B cell (primary cell): Measurements from ENCODE around the gene RAB10. TPM values are rescaled to one million over a fixed set of nuclear protein-coding genes. Genes with fewer than 3 reads are reported as not detected.

Experiments
- ATAC-seq: fragments of 200-7000 bp; cut with Tn5 transposase; one replicate; pipeline ENCODE4 v1.10.0; 2021; ENCODE audit warnings: low read depth, mild to moderate bottlenecking, moderate number of reproducible peaks, moderate library complexity
- CTCF ChIA-PET: fragments of 350-600 bp; sonication (Branson Sonifier 250); formaldehyde crosslinking; loops from one replicate; lab custom pipeline; 2021; ENCODE audit warnings: antibody characterized with exemption, inconsistent platforms; lab: Charles Lee
- POLR2A ChIA-PET: fragments of 350-600 bp; sonication (Branson Sonifier 250); formaldehyde crosslinking; loops from one replicate; lab custom pipeline; 2021; ENCODE audit warnings: antibody characterized with exemption; lab: Charles Lee
- DNase-seq: peaks from one replicate; pipeline ENCODE4 v3.0.0; 2013
- H2AFZ ChIP-seq: 2 replicates; pipeline ENCODE4 v1.6.1; 2012; ENCODE audit warnings: mild to moderate bottlenecking, low read depth, low read length; ENCODE audit not compliant: insufficient read depth, poor library complexity, severe bottlenecking
- H3K27ac ChIP-seq, 2 donors: 1 replicate in 1 of 2; 2 replicates in 1 of 2; pipeline ENCODE4 v1.5.1; 2012 to 2013; ENCODE audit warnings: low read length in 2 of 2, mild to moderate bottlenecking in 2 of 2, moderate library complexity in 1 of 2
- H3K27me3 ChIP-seq, 4 experiments: fragments of 200-600 bp in 1 of 4; sonication (generic) in 1 of 4; replicated peaks in 1 of 4; 1 replicate in 2 of 4; 2 replicates in 2 of 4; pipeline versions ENCODE4 v1.6.1 to v1.7.0; 2013 to 2016; ENCODE audit warnings: low read length in 3 of 4, mild to moderate bottlenecking in 2 of 4, mixed read lengths in 1 of 4, moderate library complexity in 1 of 4; ENCODE audit not compliant: insufficient read depth in 4 of 4, control insufficient read depth in 3 of 4; ENCODE audit errors: control extremely low read depth in 1 of 4
- H3K36me3 ChIP-seq, 2 experiments: replicated peaks in 1 of 2; 1 replicate in 1 of 2; 2 replicates in 1 of 2; pipeline versions ENCODE4 v1.6.1 to v1.7.1; 2013; ENCODE audit warnings: low read length in 1 of 2; ENCODE audit not compliant: insufficient read depth in 2 of 2, control insufficient read depth in 1 of 2; ENCODE audit errors: control extremely low read depth in 1 of 2, extremely low read depth in 1 of 2
- H3K4me1 ChIP-seq, 2 donors: fragments of 200-600 bp in 1 of 2; sonication (generic) in 1 of 2; 1 replicate in 1 of 2; 2 replicates in 1 of 2; pipeline versions ENCODE4 v1.5.1 to v1.6.1; 2013 to 2017; ENCODE audit warnings: low read length in 2 of 2; ENCODE audit not compliant: control insufficient read depth in 2 of 2, insufficient read depth in 2 of 2
- H3K4me2 ChIP-seq: replicated peaks from 2 replicates; pipeline ENCODE3; 2012; ENCODE audit warnings: mild to moderate bottlenecking, low read depth, low read length; ENCODE audit not compliant: poor library complexity, severe bottlenecking
- H3K4me3 ChIP-seq, 5 experiments: fragments of 200-600 bp in 1 of 5; sonication (generic) in 1 of 5; 1 replicate in 3 of 5; 2 replicates in 2 of 5; pipeline versions ENCODE4 v1.5.1 to v1.7.0; 2011 to 2016; ENCODE audit warnings: low read length in 4 of 5, mild to moderate bottlenecking in 4 of 5, low read depth in 2 of 5, control low read depth in 1 of 5, moderate library complexity in 1 of 5; ENCODE audit not compliant: insufficient read depth in 1 of 5; ENCODE audit errors: control extremely low read depth in 1 of 5, extremely low read depth in 1 of 5
- H3K79me2 ChIP-seq: fragments of 200-600 bp; sonication (generic); one replicate; pipeline ENCODE4 v1.6.0; 2016; ENCODE audit warnings: low read length; ENCODE audit not compliant: control insufficient read depth, insufficient read depth
- H3K9ac ChIP-seq: fragments of 200-600 bp; sonication (generic); 2 replicates; pipeline ENCODE4 v1.6.1; 2017; ENCODE audit warnings: mild to moderate bottlenecking, low read length, moderate library complexity
- H3K9me3 ChIP-seq, 3 donors: one replicate each; pipeline versions ENCODE4 v1.6.1 to v1.7.1; 2013; ENCODE audit warnings: low read length in 2 of 3; ENCODE audit not compliant: control insufficient read depth in 2 of 3, insufficient read depth in 1 of 3; ENCODE audit errors: control extremely low read depth in 1 of 3
- H4K20me1 ChIP-seq: 2 replicates; pipeline ENCODE4 v1.6.0; 2012; ENCODE audit warnings: mild to moderate bottlenecking, low read length; ENCODE audit not compliant: insufficient read depth, control insufficient read depth, poor library complexity, severe bottlenecking
- H3K27ac Mint-ChIP-seq: one replicate; pipeline ENCODE4 v1.8.0; 2021; ENCODE audit warnings: mixed read lengths
- H3K27me3 Mint-ChIP-seq: one replicate; pipeline ENCODE4 v1.8.0; 2021; ENCODE audit warnings: mixed read lengths
- H3K4me1 Mint-ChIP-seq: one replicate; pipeline ENCODE4 v1.8.0; 2021; ENCODE audit warnings: mixed read lengths
- H3K4me3 Mint-ChIP-seq: one replicate; pipeline ENCODE4 v1.8.0; 2021; ENCODE audit warnings: mixed read lengths
- H3K9me3 Mint-ChIP-seq: one replicate; pipeline ENCODE4 v1.8.0; 2022; ENCODE audit warnings: mixed read lengths; ENCODE audit not compliant: insufficient read depth
- EZH2 ChIP-seq: IDR thresholded peaks from 2 replicates; pipeline ENCODE4 v1.6.1; 2012; ENCODE audit warnings: borderline replicate concordance, low read depth, mild to moderate bottlenecking, moderate library complexity, low read length; ENCODE audit not compliant: insufficient read depth, poor library complexity, severe bottlenecking
- WGBS: methylation state at CpG from one replicate; pipeline ENCODE4 v1.1.5; 2013; ENCODE audit warnings: missing lambda C conversion rate; ENCODE audit not compliant: insufficient coverage; 5-methylcytosine and 5-hydroxymethylcytosine counted together
- intact Hi-C: fragments of 100-400 bp; cut with micrococcal nuclease; formaldehyde crosslinking; loops from one replicate; pipeline ENCODE4 v1.10.0; 2022
- polyA plus RNA-seq: library from polyadenylated mRNA; depleted of rRNA; stranded (reverse); fragments of >200 nt; gene quantifications from 2 replicates; pipeline ENCODE4 v1.2.3, GENCODE V29; 2012
- total RNA-seq, 2 donors: library from RNA; stranded (reverse); fragments of 120-200 nt in 1 of 2; gene quantifications; 1 replicate in 1 of 2; 2 replicates in 1 of 2; pipeline versions ENCODE4 v1.2.3 to v1.2.4, GENCODE V29; 2013 to 2022
- TF ChIP-seq, protein P1 (sequence below): fragments of 200-600 bp; IDR thresholded peaks from one replicate; pipeline ENCODE4 v1.8.0; 2022; ENCODE audit warnings: antibody characterized with exemption, mild to moderate bottlenecking

RAB10 gene
- total and polyA plus RNA-seq, 2 donors (not counting 1 experiment from before 2014, with no cell fraction given): 21.7 to 66.7 TPM

DNA sequence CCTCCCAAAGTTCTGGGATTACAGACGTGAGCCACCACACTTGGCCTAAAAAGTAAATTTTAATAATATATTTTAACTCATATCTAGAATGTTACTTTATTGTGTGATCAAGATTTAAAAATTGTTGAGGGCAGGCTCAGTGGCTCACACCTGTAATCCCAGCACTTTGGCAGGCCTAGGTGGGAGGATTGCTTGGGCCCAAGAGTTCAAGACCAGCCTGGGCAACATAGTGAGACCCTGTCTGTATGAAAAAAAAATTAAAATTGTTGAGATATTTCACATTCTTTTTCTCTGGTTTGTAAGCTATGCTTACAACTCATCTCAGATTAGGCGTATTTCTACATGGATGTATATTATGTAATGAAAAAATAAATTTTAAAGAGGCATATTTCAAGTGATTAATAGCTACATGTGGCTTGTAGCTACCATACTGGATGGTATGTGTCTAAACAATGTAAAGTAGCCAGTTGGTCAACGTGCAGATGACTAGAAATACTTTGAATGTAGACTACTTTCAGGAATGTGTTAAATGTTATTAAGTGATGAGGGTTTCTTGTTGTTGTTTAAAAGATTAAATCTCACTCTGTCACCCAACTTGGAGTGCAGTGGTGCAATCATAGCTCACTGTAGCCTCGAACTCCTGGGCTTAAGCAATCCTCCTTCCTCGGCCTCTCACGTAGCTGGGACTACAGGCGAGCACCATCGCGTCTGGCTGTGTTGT is 5.9 kb downstream of the RAB10 start:
- H3K4me3 ChIP-seq: no peak overlapping the region
- Mint-ChIP-seq H3K4me1 (peaks cover 64% of the 10 kb centered on the region), H3K4me3 (no peak overlapping the region), H3K27ac (no peak overlapping the region), H3K9me3 (no peaks in the 10 kb centered on the region), H3K27me3 (no peaks in the 10 kb centered on the region)
- H3K36me3 ChIP-seq: peaks cover 2 to 16% of the 10 kb centered on the region in 2 experiments
- ATAC-seq (no peak), DNase-seq (no peak)
- WGBS: 0% methylated on average over 1 of the region's 9 CpGs
- H3K4me2 ChIP-seq: no peak overlapping the region
- no peak overlapping the region for H2AFZ ChIP-seq
- H3K27me3 ChIP-seq: no peaks in the 10 kb centered on the region
- H3K4me1 ChIP-seq: peaks cover 35% of the 10 kb centered on the region in 2 donors
- TF ChIP-seq EZH2: no peak
- TF ChIP-seq, protein P1, sequence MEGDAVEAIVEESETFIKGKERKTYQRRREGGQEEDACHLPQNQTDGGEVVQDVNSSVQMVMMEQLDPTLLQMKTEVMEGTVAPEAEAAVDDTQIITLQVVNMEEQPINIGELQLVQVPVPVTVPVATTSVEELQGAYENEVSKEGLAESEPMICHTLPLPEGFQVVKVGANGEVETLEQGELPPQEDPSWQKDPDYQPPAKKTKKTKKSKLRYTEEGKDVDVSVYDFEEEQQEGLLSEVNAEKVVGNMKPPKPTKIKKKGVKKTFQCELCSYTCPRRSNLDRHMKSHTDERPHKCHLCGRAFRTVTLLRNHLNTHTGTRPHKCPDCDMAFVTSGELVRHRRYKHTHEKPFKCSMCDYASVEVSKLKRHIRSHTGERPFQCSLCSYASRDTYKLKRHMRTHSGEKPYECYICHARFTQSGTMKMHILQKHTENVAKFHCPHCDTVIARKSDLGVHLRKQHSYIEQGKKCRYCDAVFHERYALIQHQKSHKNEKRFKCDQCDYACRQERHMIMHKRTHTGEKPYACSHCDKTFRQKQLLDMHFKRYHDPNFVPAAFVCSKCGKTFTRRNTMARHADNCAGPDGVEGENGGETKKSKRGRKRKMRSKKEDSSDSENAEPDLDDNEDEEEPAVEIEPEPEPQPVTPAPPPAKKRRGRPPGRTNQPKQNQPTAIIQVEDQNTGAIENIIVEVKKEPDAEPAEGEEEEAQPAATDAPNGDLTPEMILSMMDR: no peak
- H3K9ac ChIP-seq: no peak overlapping the region
- no peak overlapping the region for H3K27ac ChIP-seq
- intact Hi-C loops: no loop called here
- CTCF ChIA-PET: no interaction called here
- POLR2A ChIA-PET: no interaction called here
- peaks cover 100% of the 10 kb centered on the region for H3K79me2 ChIP-seq
- H3K9me3 ChIP-seq: no peaks in the 10 kb centered on the region
- H4K20me1 ChIP-seq: peaks cover 92% of the 10 kb centered on the region

DNA sequence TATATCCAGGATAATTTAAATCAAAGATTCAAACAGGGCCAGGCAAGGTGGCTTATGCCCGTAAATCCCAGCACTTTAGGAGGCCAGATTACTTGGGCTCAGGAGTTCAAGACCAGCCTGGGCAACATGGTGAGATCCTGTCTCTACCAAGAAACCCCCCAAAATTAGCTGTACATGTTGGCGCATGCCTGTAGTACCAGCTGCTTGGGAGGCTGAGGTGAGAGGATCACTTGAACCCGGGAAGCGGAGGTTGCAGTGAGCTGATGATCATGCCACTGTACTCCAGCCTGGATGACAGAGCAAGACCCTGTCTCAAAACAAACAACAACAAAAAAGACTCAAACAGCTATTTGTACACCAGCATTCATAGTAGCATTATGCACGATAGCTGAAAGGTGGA is 9.2 kb downstream of the RAB10 start:
- ChIA-PET POLR2A (no interaction called here), CTCF (interaction anchor here (1.4 kb wide), 2 partner anchors 20 to 52 kb away, joined by 3 read pairs; no protein-coding TSS in a partner anchor)
- H3K4me2 ChIP-seq: no peak overlapping the region
- H3K4me1 ChIP-seq: peaks cover 12 to 13% of the 10 kb centered on the region in 2 donors
- H3K4me3 ChIP-seq: no peak overlapping the region
- H3K9ac ChIP-seq: no peak overlapping the region
- no peak overlapping the region for H2AFZ ChIP-seq
- 100% methylated on average over 3 of the region's 5 CpGs for WGBS
- peaks cover 2 to 16% of the 10 kb centered on the region in 2 experiments for H3K36me3 ChIP-seq
- TF ChIP-seq EZH2: no peak
- TF ChIP-seq, protein P1: no peak
- H3K27ac ChIP-seq: no peak overlapping the region
- no peak for DNase-seq
- H3K27ac Mint-ChIP-seq: no peak overlapping the region
- H4K20me1 ChIP-seq: peaks cover 88% of the 10 kb centered on the region
- intact Hi-C loops: no loop called here
- peaks cover 52% of the 10 kb centered on the region for H3K4me1 Mint-ChIP-seq
- peaks cover 99% of the 10 kb centered on the region for H3K79me2 ChIP-seq
- H3K9me3 ChIP-seq: no peaks in the 10 kb centered on the region
- no peaks in the 10 kb centered on the region for H3K27me3 ChIP-seq
- no peaks in the 10 kb centered on the region for H3K27me3 Mint-ChIP-seq
- ATAC-seq: no peak
- no peaks in the 10 kb centered on the region for H3K9me3 Mint-ChIP-seq
- no peak overlapping the region for H3K4me3 Mint-ChIP-seq
